GM21447 (cell line): ENCODE measurements around the gene RASL11B.

Experiments used
- ATAC-seq: cut with Tn5 transposase; IDR thresholded peaks from one replicate; pipeline ENCODE4 v1.9.1; 2021; ENCODE audit not compliant: unreplicated experiment

Gene RASL11B

GRCh38 chr4:52911684-52912294 lies 49.7 kb downstream of the RASL11B start:
- peak; percentile 93 for ATAC-seq

- ATAC-seq = no peak
Observed at GRCh38 chr4:52912608-52913007, 50.5 kb downstream of the RASL11B start.

- no peak for ATAC-seq
Observed at GRCh38 chr4:52914051-52914605, 52.0 kb downstream of the RASL11B start.

- no peak for ATAC-seq
Observed at GRCh38 chr4:52915191-52915590, 53.1 kb downstream of the RASL11B start.

GRCh38 chr4:52915730-52916300 lies 53.7 kb downstream of the RASL11B start:
- no peak for ATAC-seq
